K562 (cell line): Measurements from ENCODE around the gene ZNF711. TPM values are rescaled to one million over a fixed set of nuclear protein-coding genes. Genes with fewer than 3 reads are reported as not detected.
A peak's percentile ranks its signal among the peaks of the same experiment; 100 is the strongest.

ENCODE experiments used
- ATAC-seq: fragments of 200-7000 bp; cut with Tn5 transposase; 3 replicates; pipeline ENCODE4 v1.9.1; 2020; ENCODE audit warnings: moderate library complexity
- BruUV-seq: library from RNA; stranded (reverse); fragments of 400-500 nt; replicated peaks from 2 replicates; lab custom pipeline; 2021; lab: Mats Ljungman, UMichigan
- CTCF ChIA-PET: fragments of 300-600 bp; formaldehyde crosslinking; extraction: SDS; loops from one replicate; lab custom pipeline; 2021; ENCODE audit warnings: low intra/inter-chr PET ratio; lab: Yijun Ruan, JAX
- POLR2A ChIA-PET: fragments of 300-600, 350-650 bp; sonication (Branson Sonifier 250); formaldehyde crosslinking; extraction: SDS; loops from one replicate; lab custom pipeline; 2021; ENCODE audit warnings: antibody characterized with exemption, inconsistent platforms; lab: Yijun Ruan, JAX
- DNase-seq, 4 experiments: peaks; one replicate each; pipeline versions ENCODE4 v3.0.0 to v3.0.0-alpha.2; 2011 to 2018; ENCODE audit warnings: low spot score in 3 of 4, mixed read lengths in 3 of 4; ENCODE audit errors: extremely low read depth in 1 of 4
- FAIRE-seq: peaks from 2 replicates; lab custom pipeline; 2011; peaks lifted over from hg19 to GRCh38; lab: Jason Lieb, UNC
- H2AFZ ChIP-seq: 2 replicates; pipeline ENCODE4 v1.6.0; 2011; ENCODE audit warnings: low read depth, low read length, control low read depth, inconsistent platforms
- H3K27ac ChIP-seq: fragments of 200-600 bp; 3 replicates; pipeline ENCODE4 v1.8.0; 2011; ENCODE audit warnings: low read depth, mild to moderate bottlenecking, control low read depth, inconsistent platforms, low read length, moderate library complexity, mixed read lengths; ENCODE audit errors: extremely low read depth
- H3K27me3 ChIP-seq, 2 experiments: fragments of 300-600 bp in 1 of 2; 2 replicates in 1 of 2; 3 replicates in 1 of 2; pipeline versions ENCODE4 v1.6.0 to v1.8.0; 2011; ENCODE audit warnings: inconsistent platforms in 2 of 2, low read length in 2 of 2, mild to moderate bottlenecking in 1 of 2, mixed read lengths in 1 of 2, moderate library complexity in 1 of 2; ENCODE audit not compliant: control insufficient read depth in 2 of 2, insufficient read depth in 2 of 2
- H3K36me3 ChIP-seq: fragments of 300-600 bp; 3 replicates; pipeline ENCODE4 v1.8.0; 2011; ENCODE audit warnings: mild to moderate bottlenecking, low read length, inconsistent platforms; ENCODE audit not compliant: control insufficient read depth, insufficient read depth
- H3K4me1 ChIP-seq, 2 experiments: fragments of 200-600 bp in 1 of 2; replicated peaks in 1 of 2; 2 replicates in 1 of 2; 3 replicates in 1 of 2; pipeline versions ENCODE4 v1.5.1 to v1.8.0; 2011; ENCODE audit warnings: inconsistent platforms in 2 of 2, low read length in 2 of 2, mild to moderate bottlenecking in 1 of 2, mixed read lengths in 1 of 2, moderate library complexity in 1 of 2; ENCODE audit not compliant: control insufficient read depth in 2 of 2, insufficient read depth in 2 of 2
- H3K4me2 ChIP-seq: 2 replicates; pipeline ENCODE4 v1.6.1; 2011; ENCODE audit warnings: low read length, control low read depth, inconsistent platforms, mixed read lengths; ENCODE audit not compliant: insufficient read depth
- H3K4me3 ChIP-seq: fragments of 200-600 bp; sonication (generic), shearing (Covaris generic); 2 replicates; pipeline ENCODE4 v1.5.1; 2016; ENCODE audit warnings: control low read depth, inconsistent platforms
- H3K79me2 ChIP-seq: fragments of 200-600 bp; 3 replicates; pipeline ENCODE4 v1.8.0; 2011; ENCODE audit warnings: low read length, inconsistent platforms; ENCODE audit not compliant: control insufficient read depth, insufficient read depth
- H3K9ac ChIP-seq, 2 experiments: 2 replicates each; pipeline versions ENCODE4 v1.6.0 to v1.6.1; 2011; ENCODE audit warnings: low read depth in 2 of 2, low read length in 2 of 2, control low read depth in 1 of 2, inconsistent platforms in 1 of 2, mild to moderate bottlenecking in 1 of 2, mixed read lengths in 1 of 2; ENCODE audit not compliant: insufficient read depth in 1 of 2
- H3K9me1 ChIP-seq: one replicate; pipeline ENCODE4 v1.6.0; 2011; ENCODE audit warnings: inconsistent platforms, mild to moderate bottlenecking, low read length, moderate library complexity; ENCODE audit not compliant: control insufficient read depth, insufficient read depth
- H3K9me3 ChIP-seq: replicated peaks from 2 replicates; pipeline ENCODE4 v1.5.1; 2011; ENCODE audit warnings: low read depth, low read length, inconsistent platforms; ENCODE audit not compliant: control insufficient read depth, insufficient read depth
- H4K20me1 ChIP-seq: replicated peaks from 2 replicates; pipeline ENCODE4 v1.6.1; 2011; ENCODE audit warnings: low read length, inconsistent platforms, mixed read lengths; ENCODE audit not compliant: control insufficient read depth, insufficient read depth
- ATF3 ChIP-seq, 2 experiments: fragments of 450-650 bp in 1 of 2; sonication (generic) in 1 of 2; formaldehyde crosslinking in 1 of 2; IDR thresholded peaks in 1 of 2; conservative IDR thresholded peaks in 1 of 2; 2 replicates each; pipeline versions ENCODE4 v1.6.1 to v1.8.1; 2016 to 2023; ENCODE audit warnings: mild to moderate bottlenecking in 2 of 2, moderate library complexity in 2 of 2, inconsistent platforms in 1 of 2, missing genetic modification reagents in 1 of 2
- BRD4 ChIP-seq: fragments of 200-600 bp; sonication (generic); IDR thresholded peaks from 2 replicates; pipeline ENCODE4 v1.6.1; 2017; ENCODE audit warnings: inconsistent platforms
- CEBPB ChIP-seq: fragments of 450-650 bp; IDR thresholded peaks from 2 replicates; pipeline ENCODE4 v1.6.1; 2016; ENCODE audit warnings: missing genetic modification characterization, missing compliant biosample characterization
- GABPB2 ChIP-seq: fragments of 250-450 bp; sonication (Bioruptor Pico); conservative IDR thresholded peaks from 2 replicates; pipeline ENCODE4 v1.5.1; 2021; ENCODE audit warnings: mild to moderate bottlenecking
- MCM3 ChIP-seq: fragments of 450-650 bp; IDR thresholded peaks from 2 replicates; pipeline ENCODE4 v1.6.1; 2016
- MEIS2 ChIP-seq: fragments of 450-650 bp; IDR thresholded peaks from 2 replicates; pipeline ENCODE4 v1.6.1; 2014; ENCODE audit warnings: mild to moderate bottlenecking; ENCODE audit not compliant: partially characterized antibody
- PCBP1 ChIP-seq: fragments of 200-400 bp; formaldehyde crosslinking; IDR thresholded peaks from 2 replicates; pipeline ENCODE4 v1.6.1; 2018; ENCODE audit warnings: mild to moderate bottlenecking, low read depth, low read length; ENCODE audit not compliant: poor library complexity, severe bottlenecking
- PHF21A ChIP-seq: fragments of 450-650 bp; IDR thresholded peaks from 2 replicates; pipeline ENCODE4 v1.6.1; 2017; ENCODE audit warnings: low read depth, borderline replicate concordance
- PKNOX1 ChIP-seq: fragments of 450-650 bp; IDR thresholded peaks from 2 replicates; pipeline ENCODE4 v1.6.1; 2016
- STAG1 ChIP-seq: sonication (generic); formaldehyde crosslinking; IDR thresholded peaks from 2 replicates; pipeline ENCODE4 v1.5.0; 2020; ENCODE audit warnings: missing genetic modification reagents, borderline replicate concordance
- VEZF1 ChIP-seq: fragments of 200-800 bp; sonication (Bioruptor generic); IDR thresholded peaks from 2 replicates; pipeline ENCODE4 v1.6.1; 2017; ENCODE audit warnings: missing genetic modification characterization, missing compliant biosample characterization
- XRCC5 ChIP-seq: fragments of 200-400 bp; formaldehyde crosslinking; IDR thresholded peaks from 2 replicates; pipeline ENCODE4 v1.6.1; 2017; ENCODE audit warnings: low read depth, mild to moderate bottlenecking, low read length
- YY1 ChIP-seq, 3 experiments: IDR thresholded peaks; 2 replicates each; pipeline ENCODE4 v1.6.1; 2011; ENCODE audit warnings: low read length in 2 of 3, mild to moderate bottlenecking in 2 of 3, moderate library complexity in 2 of 3, borderline replicate concordance in 1 of 3, control low read depth in 1 of 3, low read depth in 1 of 3; ENCODE audit not compliant: insufficient read depth in 3 of 3, insufficient replicate concordance in 2 of 3, control insufficient read depth in 1 of 3, insufficient read length in 1 of 3; ENCODE audit errors: extremely low read depth in 1 of 3
- ZNF277 ChIP-seq: fragments of 250-450 bp; sonication (Bioruptor Pico); IDR thresholded peaks from 2 replicates; pipeline ENCODE4 v1.8.0; 2022; ENCODE audit warnings: inconsistent platforms, mild to moderate bottlenecking, moderate library complexity, borderline replicate concordance
- ZNF445 ChIP-seq: fragments of 250-450 bp; sonication (Bioruptor Pico); IDR thresholded peaks from 2 replicates; pipeline ENCODE4 v1.4.0; 2020; ENCODE audit warnings: low read depth, mild to moderate bottlenecking, moderate library complexity
- WGBS: fragments of 100-300 bp; shearing (Covaris generic); methylation state at CpG from one replicate; pipeline ENCODE4 v1.1.6; 2016; ENCODE audit warnings: low coverage, mixed read lengths; ENCODE audit not compliant: insufficient coverage; ENCODE audit errors: missing lambda C conversion rate; 5-methylcytosine and 5-hydroxymethylcytosine counted together
- in situ Hi-C: fragments of 300-500 bp; cut with MboI; formaldehyde crosslinking; loops from 4 replicates; pipeline ENCODE4 v1.15.0; 2018; ENCODE audit warnings: inconsistent platforms, mixed read lengths
- intact Hi-C: fragments of 100-400 bp; cut with micrococcal nuclease; formaldehyde crosslinking; loops from 2 replicates; pipeline ENCODE4 v1.14.2; 2022
- polyA plus RNA-seq, 8 experiments: library from polyadenylated mRNA; depleted of rRNA in 4 of 8; stranded (reverse) in 5 of 8; unstranded in 3 of 8; fragments of >200 nt; fragmentation: Nextera tagmentation in 2 of 8; fragmentation: Illumina TruSeq in 1 of 8; extraction: Ambion mirVana in 2 of 8; extraction: Trizol in 1 of 8; gene quantifications; 2 replicates each; pipeline versions ENCODE4 v1.2.1 to v1.2.3, GENCODE V29; 2011 to 2014; ENCODE audit warnings: inconsistent platforms in 1 of 8, missing spikeins in 1 of 8
- total RNA-seq, 7 experiments: library from RNA; depleted of rRNA in 6 of 7; stranded (reverse); fragments of >200 nt in 6 of 7; fragmentation: Illumina TruSeq in 2 of 7; extraction: Trizol in 2 of 7; gene quantifications; 2 replicates each; pipeline versions ENCODE4 v1.2.1 to v1.2.3, GENCODE V29; 2011 to 2021; ENCODE audit warnings: low replicate concordance in 1 of 7

ZNF711 gene
- total and polyA plus RNA-seq, 9 of the 15 experiments (the other 6 are each of a cell fraction or from before 2014, with no cell fraction given) = 1.9 to 6.7 (median 5.2) TPM

- TF ChIP-seq PCBP1 (no peak), STAG1 (no peak), MEIS2 (peak; percentile 79), PKNOX1 (peak; percentile 34), ATF3 (IDR thresholded peaks at IDR 0.05) (peak; percentile 58), ATF3 (CRISPR knock-in tag; conservative IDR thresholded peaks at IDR 0.05) (no peak), CEBPB (tag) (peak; percentile 87)
- TF ChIP-seq, all 486 proteins: peak for 6
Observed at GRCh38 chrX:85243155-85243554, 636 bp upstream of the ZNF711 start (continued).

GRCh38 chrX:85244450-85245211, 840 bp downstream of the ZNF711 start:
- no peaks in the 10 kb centered on the region for H3K9me3 ChIP-seq
- H3K4me3 ChIP-seq = peak overlapping the region; percentile 50
- POLR2A ChIA-PET = no interaction called here
- peak overlapping the region; percentile 71 for H3K27ac ChIP-seq
- no peaks in the 10 kb centered on the region for H3K36me3 ChIP-seq
- peak overlapping the region; percentile 75 to 91 for H3K9ac ChIP-seq
- 1% methylated on average over 28 of the region's 42 CpGs for WGBS
- CTCF ChIA-PET = no interaction called here
- BruUV-seq = no TSS peak
- no peaks in the 10 kb centered on the region for H3K9me1 ChIP-seq
- FAIRE-seq (no peak), ATAC-seq (peak; percentile 71), DNase-seq (peak; percentile 4 to 13 (median 8))
- no peaks in the 10 kb centered on the region for H3K27me3 ChIP-seq
- intact Hi-C loops = no loop called here
- H2AFZ ChIP-seq = peak overlapping the region; percentile 77
- peaks cover 0 to 4% of the 10 kb centered on the region in 2 experiments; a peak in 1 of 5 replicates for H3K4me1 ChIP-seq
- in situ Hi-C loops = no loop called here
- H3K4me2 ChIP-seq = peak overlapping the region; percentile 73
- H4K20me1 ChIP-seq = no peaks in the 10 kb centered on the region
- peaks cover 15% of the 10 kb centered on the region; the same call in 2 of the 3 replicates for H3K79me2 ChIP-seq
- no peak for TF ChIP-seq BRD4
- TF ChIP-seq VEZF1 (CRISPR knock-in tag) = peak; percentile 12; the same call in 1 of the 2 replicates
- peak in 1 of 3 experiments; percentile 50 for TF ChIP-seq YY1 (IDR thresholded peaks at IDR 0.05; ENCODE audit: borderline replicate concordance in 1 of 3, control insufficient read depth in 1 of 3, extremely low read depth in 1 of 3, insufficient read depth in 3 of 3, insufficient read length in 1 of 3, insufficient replicate concordance in 2 of 3, low read depth in 1 of 3, low read length in 2 of 3)
- no peak for TF ChIP-seq PHF21A
- no peak for TF ChIP-seq ZNF277
- no peak for TF ChIP-seq MCM3
- TF ChIP-seq GABPB2 (CRISPR knock-in tag) = no peak
- no peak for TF ChIP-seq XRCC5
- TF ChIP-seq ZNF445 (CRISPR knock-in tag) = no peak
